HG03064 (cell line): ENCODE results near the gene MYOG.

ENCODE experiments used
- ATAC-seq: cut with Tn5 transposase; IDR thresholded peaks from one replicate; pipeline ENCODE4 v1.9.1; 2021; ENCODE audit warnings: low read depth; ENCODE audit not compliant: unreplicated experiment

The MYOG gene

GRCh38 chr1:203049077-203049476 is 36.7 kb downstream of the MYOG start:
- no peak for ATAC-seq

DNA sequence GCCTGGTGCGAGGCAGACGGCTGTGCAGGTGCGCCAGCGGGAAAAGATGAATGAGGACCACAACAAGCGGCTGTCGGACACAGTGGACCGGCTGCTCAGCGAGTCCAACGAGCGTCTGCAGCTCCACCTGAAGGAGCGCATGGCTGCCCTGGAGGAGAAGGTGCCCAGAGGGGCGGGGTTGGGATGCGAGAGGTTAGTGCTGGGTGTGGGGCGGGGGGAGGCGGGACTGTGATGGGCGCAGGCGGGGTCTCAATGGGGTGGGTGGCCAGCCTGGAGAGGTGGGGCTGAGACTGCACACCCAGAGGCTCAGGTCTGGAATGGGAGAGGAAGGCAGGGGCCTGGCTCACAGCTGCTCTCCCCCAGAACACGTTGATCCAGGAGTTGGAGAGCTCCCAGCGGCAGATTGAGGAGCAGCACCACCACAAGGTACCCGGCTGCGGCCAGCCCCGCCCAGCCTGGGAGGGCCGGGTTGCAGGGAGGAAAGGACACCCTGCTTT is 37.2 kb downstream of the MYOG start:
- no peak for ATAC-seq

GRCh38 chr1:203048086-203048485 is 37.7 kb downstream of the MYOG start:
- ATAC-seq, result no peak

GRCh38 chr1:203046984-203047630 is 38.7 kb downstream of the MYOG start:
- no peak for ATAC-seq

GRCh38 chr1:203045821-203046594 is 39.8 kb downstream of the MYOG start:
- ATAC-seq, result no peak

GRCh38 chr1:203045336-203045735 is 40.5 kb downstream of the MYOG start:
- ATAC-seq, result no peak

DNA sequence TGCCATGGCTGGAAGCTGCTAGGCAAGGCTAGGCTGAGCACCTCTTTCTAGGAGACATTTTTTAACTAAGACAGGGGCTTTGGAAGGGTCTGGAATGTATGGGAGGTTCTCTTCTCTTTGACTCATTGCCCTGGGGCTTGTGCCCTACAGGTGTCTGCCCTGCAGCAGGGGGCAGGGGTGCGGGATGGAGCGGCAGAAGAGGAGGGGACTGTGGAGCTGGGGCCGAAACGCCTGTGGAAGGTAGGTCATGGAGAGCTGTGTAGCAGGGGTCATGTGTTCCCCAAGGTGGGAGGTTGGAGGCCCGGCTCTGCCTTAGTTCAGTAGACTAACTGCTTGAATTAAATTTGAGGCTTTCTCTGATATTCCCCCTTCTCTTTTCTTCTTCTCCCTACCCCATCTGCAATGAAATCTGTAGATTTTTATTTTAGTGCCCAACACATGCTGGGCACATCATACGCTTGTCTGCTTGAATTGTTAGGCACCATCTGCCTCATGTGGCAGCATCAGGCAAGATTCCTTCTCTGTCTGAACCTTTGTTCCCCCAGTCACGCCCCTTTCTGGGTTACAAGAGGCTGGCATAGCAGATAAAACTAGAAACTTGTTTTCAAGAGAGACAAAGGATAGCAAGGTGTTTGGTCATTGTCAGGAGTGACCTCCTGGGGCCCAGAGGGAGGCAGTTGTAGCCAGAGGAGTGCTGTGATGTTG is 41.1 kb downstream of the MYOG start:
- no peak for ATAC-seq

GRCh38 chr1:203043830-203044545 is 41.8 kb downstream of the MYOG start:
- ATAC-seq, result no peak

DNA sequence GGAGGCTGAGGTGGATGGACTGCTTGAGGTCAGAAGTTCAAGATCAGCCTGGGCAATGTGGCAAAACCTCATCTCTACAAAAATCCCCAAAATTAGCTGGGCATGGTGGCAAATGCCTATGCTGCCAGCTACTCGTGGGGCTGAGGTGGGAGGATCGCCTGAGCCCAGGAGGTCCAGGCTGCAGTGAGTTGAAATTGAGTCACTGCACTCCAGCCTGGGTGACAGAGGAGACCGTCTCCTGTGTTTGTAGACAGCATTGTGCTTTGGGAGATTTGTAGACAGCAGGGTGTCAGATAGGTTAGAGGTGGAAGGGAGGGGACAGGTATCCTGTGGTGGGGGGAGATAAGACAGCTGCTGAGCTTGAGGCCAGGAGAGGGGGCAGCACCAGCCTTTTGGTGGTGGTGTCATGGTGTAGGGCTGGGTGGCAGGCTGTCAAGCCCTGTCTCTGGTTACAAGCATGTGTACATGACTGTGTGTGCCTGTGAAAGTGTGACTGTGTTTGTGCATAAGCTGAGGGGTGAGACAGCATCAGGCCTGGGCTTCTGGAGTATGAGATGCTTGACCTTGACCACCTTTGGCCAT is 44.4 kb downstream of the MYOG start:
- no peak for ATAC-seq

GRCh38 chr1:203040513-203041275 is 45.1 kb downstream of the MYOG start:
- no peak for ATAC-seq

GRCh38 chr1:203039609-203040512 is 46.0 kb downstream of the MYOG start:
- ATAC-seq, result no peak

GRCh38 chr1:203038891-203039608 is 46.8 kb downstream of the MYOG start:
- no peak for ATAC-seq

DNA sequence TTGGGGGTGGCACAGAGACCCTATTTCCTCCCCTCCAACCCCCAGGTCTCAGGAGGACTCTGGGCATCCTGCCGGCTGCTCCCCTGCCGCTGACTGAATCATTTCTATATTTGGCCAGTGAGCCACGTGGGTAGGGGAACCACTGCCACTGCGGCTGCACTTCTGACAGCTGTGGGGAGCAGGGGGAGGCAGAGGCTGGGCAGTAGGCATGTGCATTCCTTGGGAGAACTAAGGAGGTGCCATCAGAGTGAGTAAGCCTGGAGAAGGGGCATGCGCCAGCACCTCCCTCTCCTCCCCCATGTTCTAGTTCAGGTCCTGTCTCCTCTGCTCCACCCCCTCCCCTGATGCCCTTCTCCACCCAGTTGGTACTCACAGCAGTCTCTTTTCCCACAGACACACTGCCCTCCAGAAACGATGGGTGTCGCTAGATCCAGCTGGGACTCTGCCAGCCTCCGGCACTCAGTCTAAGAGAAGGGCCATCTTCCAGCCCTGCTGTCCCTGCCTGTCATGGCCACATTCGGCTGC is 47.5 kb downstream of the MYOG start:
- ATAC-seq, result peak; percentile 58

DNA sequence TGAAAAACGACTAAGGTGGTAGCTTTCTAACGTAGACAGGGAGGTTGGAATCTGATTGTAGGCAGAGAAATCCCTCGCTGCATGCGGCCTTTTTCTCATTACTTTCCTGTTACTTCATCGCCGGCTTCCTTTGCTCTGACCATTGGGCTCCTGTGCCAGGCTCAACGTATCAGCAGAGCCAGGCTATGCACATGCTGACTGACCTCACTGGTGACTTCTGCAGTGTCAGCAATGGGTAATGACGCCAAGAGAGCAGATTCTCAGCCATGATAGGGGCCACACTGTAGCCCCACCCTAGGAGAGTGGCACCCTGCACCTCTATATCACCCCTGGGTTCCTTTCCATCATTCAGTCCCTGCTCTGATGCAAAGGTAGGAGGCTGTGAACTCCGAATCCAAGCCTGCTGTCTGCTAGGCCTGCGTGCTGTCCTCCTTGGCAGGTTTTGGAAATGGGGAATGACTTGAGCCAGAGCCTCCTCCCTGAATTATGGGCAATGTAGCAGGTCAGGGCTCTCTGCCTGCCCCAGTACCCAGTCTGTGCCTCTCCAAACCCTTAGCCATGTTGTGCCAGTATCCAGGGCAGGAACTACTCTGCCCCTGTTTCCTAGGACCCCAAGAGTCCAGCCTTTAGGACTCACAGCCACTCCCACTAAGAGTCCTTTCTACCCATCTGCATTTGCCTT is 48.2 kb downstream of the MYOG start:
- no peak for ATAC-seq

GRCh38 chr1:203036537-203036936 is 49.3 kb downstream of the MYOG start:
- no peak for ATAC-seq

GRCh38 chr1:203036135-203036534 is 49.7 kb downstream of the MYOG start:
- ATAC-seq, result no peak
